Right cardiac atrium (tissue), 5 donors: Measurements from ENCODE around the gene TSPAN5. TPM values are rescaled to one million over a fixed set of nuclear protein-coding genes. Genes with fewer than 3 reads are reported as not detected.

ENCODE experiments used
- ATAC-seq, 2 donors: fragments of 200-7000 bp; cut with Tn5 transposase; one replicate each; pipeline versions ENCODE4 v1.8.0 to v1.9.1; 2020; ENCODE audit warnings: moderate library complexity in 2 of 2, mild to moderate bottlenecking in 1 of 2
- DNase-seq, 3 donors: peaks; one replicate each; pipeline ENCODE4 v3.0.0-alpha.2; 2020
- H3K27ac ChIP-seq: one replicate; pipeline ENCODE4 v1.5.1; 2013; ENCODE audit warnings: mild to moderate bottlenecking, low read length, control low read depth, moderate library complexity
- H3K27me3 ChIP-seq: one replicate; pipeline ENCODE4 v1.6.1; 2013; ENCODE audit not compliant: control insufficient read depth, insufficient read depth
- H3K4me1 ChIP-seq: one replicate; pipeline ENCODE4 v1.6.1; 2013; ENCODE audit warnings: low read length; ENCODE audit not compliant: control insufficient read depth, insufficient read depth
- H3K4me3 ChIP-seq: one replicate; pipeline ENCODE4 v1.5.1; 2013; ENCODE audit warnings: low read length, control low read depth
- H3K9me3 ChIP-seq: one replicate; pipeline ENCODE4 v1.6.1; 2013; ENCODE audit warnings: low read length; ENCODE audit not compliant: control insufficient read depth
- WGBS: extraction: QIAGEN DNeasy Blood & Tissue Kit; methylation state at CpG from one replicate; pipeline ENCODE4 v1.1.7; 2013; 5-methylcytosine and 5-hydroxymethylcytosine counted together
- intact Hi-C, 4 donors: fragments of 100-400 bp; cut with DNase I; formaldehyde crosslinking; loops; one replicate each; pipeline versions ENCODE4 v1.11.0 to v1.14.0; 2022 to 2023
- polyA plus RNA-seq: library from polyadenylated mRNA; stranded (reverse); fragments of 200-250 nt; gene quantifications from one replicate; pipeline ENCODE4 v1.2.3, GENCODE V29; 2013
- total RNA-seq, 4 donors: library from RNA; stranded (reverse); fragmentation: NEBNext Ultra II Directional; extraction: Animal tissue kit (Norgen Biotek cat#: 25700); gene quantifications; one replicate each; pipeline ENCODE4 v1.2.1, GENCODE V29; 2021
- donor health status: healthy with polysubstance abuse.
- donor health status: DM: no; HTN: yes; CAD: no.
- donor health status: DM: no; HTN: no; CAD: no.
- donor health status: DM: no; HTN: yes; CAD: no; lungs with severe emphysema.
- donor health status: DM: yes; HTN: yes; CAD: no.

Gene TSPAN5
- total and polyA plus RNA-seq, 5 donors: 1.2 to 2.5 (median 2.1) TPM

GRCh38 chr4:98659106-98659592 lies 738 bp upstream of the TSPAN5 start:
- H3K27ac ChIP-seq: no peak overlapping the region
- no peaks in the 10 kb centered on the region for H3K4me1 ChIP-seq
- peak; percentile 7 to 13 for ATAC-seq
- intact Hi-C loops: no loop called here
- H3K9me3 ChIP-seq: no peaks in the 10 kb centered on the region
- no peak for DNase-seq
- no peaks in the 10 kb centered on the region for H3K27me3 ChIP-seq
- H3K4me3 ChIP-seq: peak overlapping the region; percentile 60
- 17% methylated on average over 17 of the region's 17 CpGs for WGBS

- Histone ChIP-seq H3K9me3 (no peaks in the 10 kb centered on the region), H3K4me3 (peak overlapping the region; percentile 60), H3K4me1 (no peaks in the 10 kb centered on the region), H3K27ac (no peak overlapping the region), H3K27me3 (no peaks in the 10 kb centered on the region)
- intact Hi-C loops: no loop called here
- peak; percentile 10 to 41 for ATAC-seq
- DNase-seq: peak in 2 of 3 donors; percentile 18 to 64
- WGBS: under 1% methylated on average over 46 of the region's 46 CpGs
Observed at GRCh38 chr4:98657531-98658286, 702 bp downstream of the TSPAN5 start.

DNA sequence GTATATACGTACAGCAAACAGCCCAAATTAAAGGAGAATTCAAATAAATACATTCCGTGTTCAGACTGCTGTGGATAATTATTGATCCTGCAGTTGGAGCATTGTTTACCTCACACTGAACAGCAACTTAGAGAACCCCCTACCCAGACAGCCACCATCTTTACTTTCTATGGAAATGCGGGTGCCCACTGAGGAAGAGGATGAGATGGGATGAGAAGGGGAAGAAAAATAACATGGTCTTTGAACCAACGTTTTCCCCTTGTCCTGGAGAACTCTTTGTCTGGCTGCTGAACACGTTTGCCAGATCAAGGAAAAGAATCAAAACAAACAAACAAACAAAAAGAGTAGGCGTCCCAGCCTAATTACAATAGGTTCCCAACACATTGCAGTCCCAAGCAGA lies 1.5 kb downstream of the TSPAN5 start:
- intact Hi-C loops: no loop called here

DNA sequence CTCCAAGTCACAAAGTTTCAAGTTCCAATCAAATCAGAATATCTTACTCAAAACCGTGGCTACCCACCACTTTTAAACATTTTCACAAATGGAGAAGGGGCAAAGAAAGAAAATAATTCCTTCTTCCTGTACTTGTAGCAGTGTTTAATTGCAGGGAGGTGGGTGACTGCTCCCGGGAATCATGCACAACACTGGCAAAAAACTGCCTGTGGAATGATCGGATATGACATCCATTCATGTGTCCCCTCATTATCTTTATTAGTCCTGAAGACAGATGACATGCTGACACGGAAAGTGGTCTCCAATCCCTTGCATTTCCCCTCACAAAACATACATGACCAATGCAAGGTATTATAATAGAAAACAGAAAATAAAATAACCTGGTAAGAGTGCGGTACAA lies 2.0 kb downstream of the TSPAN5 start:
- Histone ChIP-seq H3K4me1 (no peaks in the 10 kb centered on the region), H3K4me3 (no peak overlapping the region), H3K27me3 (no peaks in the 10 kb centered on the region), H3K9me3 (no peaks in the 10 kb centered on the region), H3K27ac (no peak overlapping the region)
- DNase-seq: no peak
- WGBS: 75% methylated on average over 5 of the region's 5 CpGs
- no peak for ATAC-seq
- intact Hi-C loops: no loop called here

More for the DNA sequence above, 1.5 kb downstream of the TSPAN5 start:
- Histone ChIP-seq H3K4me3 (peak overlapping the region; percentile 60), H3K4me1 (no peaks in the 10 kb centered on the region), H3K9me3 (no peaks in the 10 kb centered on the region), H3K27me3 (no peaks in the 10 kb centered on the region), H3K27ac (no peak overlapping the region)
- no peak for DNase-seq
- ATAC-seq: no peak
- 38% methylated on average over 6 of the region's 6 CpGs for WGBS

- no peak for DNase-seq
- Histone ChIP-seq H3K4me3 (no peak overlapping the region), H3K4me1 (no peaks in the 10 kb centered on the region), H3K9me3 (no peaks in the 10 kb centered on the region), H3K27me3 (no peaks in the 10 kb centered on the region), H3K27ac (no peak overlapping the region)
- no peak for ATAC-seq
- WGBS: 69% methylated on average over 5 of the region's 5 CpGs
- intact Hi-C loops: no loop called here
Observed at GRCh38 chr4:98653890-98654867, 4.2 kb downstream of the TSPAN5 start.

DNA sequence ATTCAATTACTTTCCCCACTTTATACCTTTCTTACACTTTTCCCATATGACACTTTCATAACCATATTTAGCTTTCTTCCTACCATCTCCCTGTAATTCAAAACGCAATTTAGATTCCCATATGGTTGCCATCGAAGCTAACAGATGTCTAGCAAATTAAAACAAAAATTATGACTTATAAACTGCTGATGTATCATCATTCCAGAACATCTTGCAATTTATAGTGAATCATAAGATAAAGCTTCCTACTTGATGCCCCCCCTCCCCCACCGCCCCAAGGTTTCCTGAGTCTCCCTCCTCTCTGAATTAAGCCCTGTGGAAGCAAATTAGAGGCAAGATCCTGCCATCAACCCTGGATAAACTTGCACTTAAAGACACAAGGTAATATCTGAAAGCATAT lies 5.4 kb downstream of the TSPAN5 start:
- Histone ChIP-seq H3K27ac (no peak overlapping the region), H3K27me3 (no peaks in the 10 kb centered on the region), H3K4me3 (no peak overlapping the region), H3K4me1 (no peaks in the 10 kb centered on the region), H3K9me3 (no peaks in the 10 kb centered on the region)
- DNase-seq (no peak), ATAC-seq (no peak)
- intact Hi-C loops: no loop called here
- WGBS: 95% methylated on average over 3 of the region's 3 CpGs

DNA sequence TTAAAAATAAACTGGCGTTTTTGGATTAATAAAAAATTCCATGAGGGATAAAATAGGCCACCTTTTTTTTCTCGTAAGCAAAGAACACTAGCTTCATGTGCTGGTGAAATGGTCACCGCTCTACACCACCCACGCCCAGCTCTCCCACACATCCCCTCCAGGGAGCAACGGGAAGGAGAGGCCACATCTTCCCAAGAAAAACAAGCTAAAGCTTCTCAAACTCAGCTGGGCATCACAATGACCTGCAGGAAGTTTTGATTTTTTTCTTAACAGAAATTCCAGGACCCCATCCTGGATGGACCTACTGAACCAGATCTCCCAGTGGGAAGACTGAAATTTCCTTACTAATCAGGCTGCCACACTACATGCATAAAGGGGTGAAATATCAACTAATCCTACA lies 9.8 kb downstream of the TSPAN5 start:
- intact Hi-C loops: no loop called here
- H3K27me3 ChIP-seq: no peaks in the 10 kb centered on the region
- no peaks in the 10 kb centered on the region for H3K9me3 ChIP-seq
- DNase-seq: peak in 2 of 3 donors; percentile 26 to 39
- H3K27ac ChIP-seq: no peak overlapping the region
- 49% methylated on average over 5 of the region's 5 CpGs for WGBS
- ATAC-seq: peak; percentile 52 to 84
- no peaks in the 10 kb centered on the region for H3K4me1 ChIP-seq
- H3K4me3 ChIP-seq: no peak overlapping the region

DNA sequence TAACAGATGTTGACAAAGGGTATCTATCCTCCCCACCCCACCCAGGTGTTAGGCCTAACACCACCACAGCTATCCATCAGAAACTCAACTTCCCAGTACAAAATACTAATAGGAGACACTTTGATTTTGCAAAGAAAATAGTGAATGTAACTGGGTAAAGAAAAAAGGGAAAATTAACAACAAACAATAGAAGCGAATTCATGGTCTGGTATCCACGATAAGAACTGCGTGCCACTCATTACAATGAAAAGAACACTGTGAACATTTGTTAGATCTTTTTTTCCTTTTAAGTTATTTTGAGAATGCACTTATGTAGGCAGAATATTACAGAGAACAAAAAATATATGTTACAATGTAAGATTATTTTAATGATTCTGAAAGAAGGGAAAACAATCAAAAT lies 12.0 kb downstream of the TSPAN5 start:
- Histone ChIP-seq H3K27ac (no peak overlapping the region), H3K4me3 (no peak overlapping the region), H3K27me3 (no peaks in the 10 kb centered on the region), H3K4me1 (no peaks in the 10 kb centered on the region), H3K9me3 (no peaks in the 10 kb centered on the region)
- ATAC-seq (no peak), DNase-seq (no peak)
- WGBS: 91% methylated on average over 3 of the region's 3 CpGs
- intact Hi-C loops: no loop called here

DNA sequence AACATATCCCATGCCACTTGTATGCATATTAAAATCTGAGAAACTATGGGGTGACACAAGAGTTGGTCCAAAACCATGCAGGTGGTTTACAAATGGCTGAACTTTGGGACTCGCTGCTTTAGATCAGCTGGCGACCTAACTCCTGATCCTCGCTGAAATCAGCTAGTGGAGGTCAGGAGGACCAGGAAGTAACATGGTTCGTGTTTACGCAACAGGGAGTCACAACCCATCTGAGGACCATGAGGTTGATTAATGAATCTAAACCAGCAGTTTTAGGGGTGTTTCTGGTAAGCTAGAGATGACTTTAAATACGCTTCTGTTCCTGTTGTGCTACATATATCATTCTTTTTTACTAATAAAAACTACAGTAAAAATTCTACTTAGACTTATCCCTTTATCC lies 12.9 kb downstream of the TSPAN5 start:
- Histone ChIP-seq H3K4me1 (no peaks in the 10 kb centered on the region), H3K27ac (no peak overlapping the region), H3K9me3 (no peaks in the 10 kb centered on the region), H3K4me3 (no peak overlapping the region), H3K27me3 (no peaks in the 10 kb centered on the region)
- WGBS: 96% methylated on average over 6 of the region's 6 CpGs
- no peak for DNase-seq
- intact Hi-C loops: no loop called here
- no peak for ATAC-seq

- Histone ChIP-seq H3K9me3 (no peaks in the 10 kb centered on the region), H3K27me3 (no peaks in the 10 kb centered on the region), H3K4me1 (no peaks in the 10 kb centered on the region), H3K4me3 (no peak overlapping the region), H3K27ac (no peak overlapping the region)
- 81% methylated on average over 2 of the region's 2 CpGs for WGBS
- ATAC-seq: no peak
- intact Hi-C loops: no loop called here
- no peak for DNase-seq
Observed at GRCh38 chr4:98643755-98644154, 14.7 kb downstream of the TSPAN5 start.

DNA sequence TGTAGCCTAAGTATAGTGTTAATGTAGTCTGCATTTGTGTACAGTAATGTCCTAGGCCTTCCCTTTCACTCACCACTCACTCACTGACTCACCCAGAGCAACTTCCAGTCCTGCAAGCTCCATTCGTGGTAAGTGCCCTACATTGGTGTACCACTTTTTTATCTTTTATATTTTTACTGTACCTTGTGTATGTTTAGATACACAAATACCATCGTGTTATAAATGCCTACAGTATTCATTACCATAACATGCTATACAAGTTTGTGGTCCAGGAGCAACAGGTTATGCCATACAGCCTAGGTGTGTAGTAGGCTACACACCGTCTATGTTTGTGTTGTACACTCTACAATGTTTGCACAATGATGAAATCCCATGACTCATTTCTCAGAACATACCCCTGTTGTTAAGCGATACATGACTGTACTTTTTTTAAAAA lies 15.4 kb downstream of the TSPAN5 start:
- Histone ChIP-seq H3K9me3 (no peaks in the 10 kb centered on the region), H3K27me3 (no peaks in the 10 kb centered on the region), H3K27ac (no peak overlapping the region), H3K4me1 (no peaks in the 10 kb centered on the region), H3K4me3 (no peak overlapping the region)
- intact Hi-C loops: no loop called here
- ATAC-seq (no peak), DNase-seq (no peak)
- WGBS: 80% methylated on average over 4 of the region's 4 CpGs
